Neural cell (in vitro differentiated cells): ENCODE measurements around the gene ATAD1. TPM values are rescaled to one million over a fixed set of nuclear protein-coding genes. Genes with fewer than 3 reads are reported as not detected.

Experiments
- H2AFZ ChIP-seq: fragments of 200-600, 300-800 bp; sonication (generic), shearing (Covaris generic); 2 replicates; pipeline ENCODE4 v1.6.0; 2014; ENCODE audit warnings: low read depth, mild to moderate bottlenecking, antibody characterized with exemption, low read length, moderate library complexity
- H3F3A ChIP-seq: fragments of 200-600 bp; shearing (Covaris generic); 2 replicates; pipeline ENCODE4 v1.6.1; 2016; ENCODE audit warnings: mild to moderate bottlenecking, moderate library complexity, mixed read lengths, antibody characterized with exemption, low read length; ENCODE audit not compliant: insufficient read depth, poor library complexity, severe bottlenecking
- H3K27ac ChIP-seq: fragments of 200-600, 300-800 bp; sonication (generic), shearing (Covaris generic); 2 replicates; pipeline ENCODE4 v1.5.1; 2014; ENCODE audit warnings: mild to moderate bottlenecking, low read length, moderate library complexity
- H3K27me3 ChIP-seq: fragments of 300-800, 200-600 bp; sonication (generic), shearing (Covaris generic); 2 replicates; pipeline ENCODE4 v1.6.0; 2014; ENCODE audit warnings: mild to moderate bottlenecking, low read depth, low read length, moderate library complexity; ENCODE audit not compliant: insufficient read depth
- H3K36me3 ChIP-seq: fragments of 300-800, 200-600 bp; sonication (generic), shearing (Covaris generic); 2 replicates; pipeline ENCODE4 v1.5.1; 2014; ENCODE audit warnings: mild to moderate bottlenecking, antibody characterized with exemption, low read length, moderate library complexity; ENCODE audit not compliant: insufficient read depth
- H3K4me2 ChIP-seq: fragments of 300-800, 200-600 bp; sonication (generic), shearing (Covaris generic); 2 replicates; pipeline ENCODE4 v1.6.0; 2014; ENCODE audit warnings: mild to moderate bottlenecking, low read length
- H3K4me3 ChIP-seq: fragments of 300-800, 200-600 bp; sonication (generic), shearing (Covaris generic); 2 replicates; pipeline ENCODE4 v1.5.1; 2014; ENCODE audit warnings: mild to moderate bottlenecking, low read length, moderate library complexity
- H3K79me2 ChIP-seq: fragments of 200-600 bp; shearing (Covaris generic); replicated peaks from 2 replicates; pipeline ENCODE4 v1.6.0; 2014; ENCODE audit warnings: mild to moderate bottlenecking, low read length, moderate library complexity; ENCODE audit not compliant: insufficient read depth
- H3K9ac ChIP-seq: fragments of 300-800, 200-600 bp; sonication (generic), shearing (Covaris generic); 2 replicates; pipeline ENCODE4 v1.6.1; 2016; ENCODE audit warnings: mild to moderate bottlenecking, low read length, mixed read lengths
- H3K9me2 ChIP-seq: fragments of 200-600 bp; shearing (Covaris generic); 2 replicates; pipeline ENCODE4 v1.6.1; 2016; ENCODE audit warnings: mild to moderate bottlenecking, low read length, mixed read lengths; ENCODE audit not compliant: insufficient read depth
- H3K9me3 ChIP-seq: fragments of 200-600, 300-800 bp; sonication (generic), shearing (Covaris generic); 2 replicates; pipeline ENCODE4 v1.6.1; 2016; ENCODE audit warnings: mild to moderate bottlenecking, mixed run types, low read length, moderate library complexity, mixed read lengths
- H4K20me1 ChIP-seq: fragments of 200-600 bp; shearing (Covaris generic); 2 replicates; pipeline ENCODE4 v1.6.1; 2016; ENCODE audit warnings: mild to moderate bottlenecking, mixed run types; ENCODE audit not compliant: insufficient read depth
- EP300 ChIP-seq: fragments of 450-650 bp; conservative IDR thresholded peaks from 2 replicates; pipeline ENCODE4 v1.6.1; 2014; ENCODE audit warnings: antibody characterized with exemption, mild to moderate bottlenecking, moderate library complexity; ENCODE audit not compliant: poor library complexity, severe bottlenecking
- EZH2 ChIP-seq: fragments of 200-600, 300-800 bp; shearing (Covaris generic), sonication (generic); IDR thresholded peaks from 2 replicates; pipeline ENCODE4 v1.6.1; 2014; ENCODE audit warnings: antibody characterized with exemption, low read length, borderline replicate concordance, mild to moderate bottlenecking; ENCODE audit not compliant: insufficient read depth, poor library complexity, severe bottlenecking
- MXI1 ChIP-seq: fragments of 450-650 bp; conservative IDR thresholded peaks from 2 replicates; pipeline ENCODE4 v1.6.1; 2014; ENCODE audit warnings: antibody characterized with exemption, mild to moderate bottlenecking; ENCODE audit not compliant: poor library complexity, severe bottlenecking
- POLR2AphosphoS5 ChIP-seq: IDR thresholded peaks from 2 replicates; pipeline ENCODE4 v1.6.1; 2012
- RAD21 ChIP-seq: fragments of 450-650 bp; conservative IDR thresholded peaks from 2 replicates; pipeline ENCODE4 v1.6.1; 2014; ENCODE audit warnings: antibody characterized with exemption, mild to moderate bottlenecking, moderate library complexity
- SMC3 ChIP-seq: fragments of 450-650 bp; conservative IDR thresholded peaks from 2 replicates; pipeline ENCODE4 v1.6.1; 2014; ENCODE audit warnings: antibody characterized with exemption, mild to moderate bottlenecking, moderate library complexity; ENCODE audit not compliant: poor library complexity
- TAF1 ChIP-seq: IDR thresholded peaks from 2 replicates; pipeline ENCODE4 v1.6.1; 2012; ENCODE audit warnings: low read depth
- polyA plus RNA-seq: library from polyadenylated mRNA; depleted of rRNA; stranded (reverse); fragments of >200 nt; gene quantifications from 2 replicates; pipeline ENCODE4 v1.2.3, GENCODE V29; 2014
- TF ChIP-seq, protein P1 (sequence below): fragments of 450-650 bp; IDR thresholded peaks from 2 replicates; pipeline ENCODE4 v1.5.1; 2014; ENCODE audit warnings: antibody characterized with exemption, mild to moderate bottlenecking, moderate library complexity; ENCODE audit not compliant: poor library complexity, severe bottlenecking
- TF ChIP-seq, protein P2 (sequence below): IDR thresholded peaks from 2 replicates; pipeline ENCODE4 v1.6.1; 2012; ENCODE audit warnings: borderline replicate concordance

Gene ATAD1
- polyA plus RNA-seq, 1 donor from 2014 or later, result 165 TPM

DNA sequence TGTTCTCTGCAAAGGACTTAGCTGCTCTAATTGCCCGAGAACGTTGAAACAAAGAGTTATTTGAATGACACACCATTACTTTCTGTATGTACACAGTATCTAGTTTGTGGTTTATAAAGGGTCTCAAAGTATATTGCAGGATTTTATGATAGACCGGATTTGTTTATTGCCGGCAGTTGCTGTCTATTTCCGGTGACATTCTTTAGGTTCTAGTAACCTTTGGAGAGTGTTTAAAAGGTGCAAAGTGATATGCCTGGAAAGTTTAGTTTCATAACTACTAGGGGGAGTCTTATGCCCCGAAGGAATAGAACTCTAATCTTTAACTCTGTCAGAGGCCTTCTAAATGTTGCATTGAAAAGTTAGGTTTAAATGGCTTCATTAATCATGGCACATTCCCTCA, 94.5 kb downstream of the ATAD1 start:
- no peaks in the 10 kb centered on the region for H3F3A ChIP-seq
- H2AFZ ChIP-seq, result no peak overlapping the region
- H3K9me2 ChIP-seq, result no peaks in the 10 kb centered on the region
- H3K9me3 ChIP-seq, result no peaks in the 10 kb centered on the region
- no peak overlapping the region for H3K9ac ChIP-seq
- no peak overlapping the region for H3K4me3 ChIP-seq
- no peak overlapping the region for H3K4me2 ChIP-seq
- no peaks in the 10 kb centered on the region for H4K20me1 ChIP-seq
- H3K27me3 ChIP-seq, result no peaks in the 10 kb centered on the region
- H3K79me2 ChIP-seq, result no peaks in the 10 kb centered on the region
- no peaks in the 10 kb centered on the region for H3K36me3 ChIP-seq
- TF ChIP-seq, protein P1, sequence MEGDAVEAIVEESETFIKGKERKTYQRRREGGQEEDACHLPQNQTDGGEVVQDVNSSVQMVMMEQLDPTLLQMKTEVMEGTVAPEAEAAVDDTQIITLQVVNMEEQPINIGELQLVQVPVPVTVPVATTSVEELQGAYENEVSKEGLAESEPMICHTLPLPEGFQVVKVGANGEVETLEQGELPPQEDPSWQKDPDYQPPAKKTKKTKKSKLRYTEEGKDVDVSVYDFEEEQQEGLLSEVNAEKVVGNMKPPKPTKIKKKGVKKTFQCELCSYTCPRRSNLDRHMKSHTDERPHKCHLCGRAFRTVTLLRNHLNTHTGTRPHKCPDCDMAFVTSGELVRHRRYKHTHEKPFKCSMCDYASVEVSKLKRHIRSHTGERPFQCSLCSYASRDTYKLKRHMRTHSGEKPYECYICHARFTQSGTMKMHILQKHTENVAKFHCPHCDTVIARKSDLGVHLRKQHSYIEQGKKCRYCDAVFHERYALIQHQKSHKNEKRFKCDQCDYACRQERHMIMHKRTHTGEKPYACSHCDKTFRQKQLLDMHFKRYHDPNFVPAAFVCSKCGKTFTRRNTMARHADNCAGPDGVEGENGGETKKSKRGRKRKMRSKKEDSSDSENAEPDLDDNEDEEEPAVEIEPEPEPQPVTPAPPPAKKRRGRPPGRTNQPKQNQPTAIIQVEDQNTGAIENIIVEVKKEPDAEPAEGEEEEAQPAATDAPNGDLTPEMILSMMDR, result no peak
- TF ChIP-seq, protein P2, sequence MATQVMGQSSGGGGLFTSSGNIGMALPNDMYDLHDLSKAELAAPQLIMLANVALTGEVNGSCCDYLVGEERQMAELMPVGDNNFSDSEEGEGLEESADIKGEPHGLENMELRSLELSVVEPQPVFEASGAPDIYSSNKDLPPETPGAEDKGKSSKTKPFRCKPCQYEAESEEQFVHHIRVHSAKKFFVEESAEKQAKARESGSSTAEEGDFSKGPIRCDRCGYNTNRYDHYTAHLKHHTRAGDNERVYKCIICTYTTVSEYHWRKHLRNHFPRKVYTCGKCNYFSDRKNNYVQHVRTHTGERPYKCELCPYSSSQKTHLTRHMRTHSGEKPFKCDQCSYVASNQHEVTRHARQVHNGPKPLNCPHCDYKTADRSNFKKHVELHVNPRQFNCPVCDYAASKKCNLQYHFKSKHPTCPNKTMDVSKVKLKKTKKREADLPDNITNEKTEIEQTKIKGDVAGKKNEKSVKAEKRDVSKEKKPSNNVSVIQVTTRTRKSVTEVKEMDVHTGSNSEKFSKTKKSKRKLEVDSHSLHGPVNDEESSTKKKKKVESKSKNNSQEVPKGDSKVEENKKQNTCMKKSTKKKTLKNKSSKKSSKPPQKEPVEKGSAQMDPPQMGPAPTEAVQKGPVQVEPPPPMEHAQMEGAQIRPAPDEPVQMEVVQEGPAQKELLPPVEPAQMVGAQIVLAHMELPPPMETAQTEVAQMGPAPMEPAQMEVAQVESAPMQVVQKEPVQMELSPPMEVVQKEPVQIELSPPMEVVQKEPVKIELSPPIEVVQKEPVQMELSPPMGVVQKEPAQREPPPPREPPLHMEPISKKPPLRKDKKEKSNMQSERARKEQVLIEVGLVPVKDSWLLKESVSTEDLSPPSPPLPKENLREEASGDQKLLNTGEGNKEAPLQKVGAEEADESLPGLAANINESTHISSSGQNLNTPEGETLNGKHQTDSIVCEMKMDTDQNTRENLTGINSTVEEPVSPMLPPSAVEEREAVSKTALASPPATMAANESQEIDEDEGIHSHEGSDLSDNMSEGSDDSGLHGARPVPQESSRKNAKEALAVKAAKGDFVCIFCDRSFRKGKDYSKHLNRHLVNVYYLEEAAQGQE, result no peak
- no peak overlapping the region for H3K27ac ChIP-seq

DNA sequence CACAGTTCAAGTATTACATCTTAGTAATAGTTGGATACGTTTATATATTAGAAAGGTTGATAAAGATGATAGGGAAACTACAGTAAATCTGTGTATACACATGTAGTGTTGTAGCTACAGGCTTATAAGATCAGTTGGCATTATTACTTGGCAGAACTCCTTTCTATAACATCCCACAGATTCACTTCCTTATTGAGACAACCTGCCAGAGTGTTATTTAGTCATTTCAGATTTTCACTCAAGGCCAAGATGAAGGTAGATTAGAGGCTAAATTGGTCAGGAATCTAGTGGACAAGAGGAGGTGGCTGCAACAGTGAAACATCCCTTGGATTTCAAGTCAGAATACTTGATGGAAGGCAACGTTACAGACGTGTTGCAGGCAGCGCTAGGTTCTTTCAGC, 95.3 kb downstream of the ATAD1 start:
- Histone ChIP-seq H3F3A (no peaks in the 10 kb centered on the region), H3K27me3 (no peaks in the 10 kb centered on the region), H3K27ac (no peak overlapping the region), H3K79me2 (no peaks in the 10 kb centered on the region), H3K9me3 (no peaks in the 10 kb centered on the region), H2AFZ (no peak overlapping the region), H3K4me2 (no peak overlapping the region), H3K9me2 (no peaks in the 10 kb centered on the region), H3K4me3 (no peak overlapping the region), H3K36me3 (no peaks in the 10 kb centered on the region), H3K9ac (no peak overlapping the region), H4K20me1 (no peaks in the 10 kb centered on the region)
- TF ChIP-seq POLR2AphosphoS5 (no peak), TAF1 (no peak)

DNA sequence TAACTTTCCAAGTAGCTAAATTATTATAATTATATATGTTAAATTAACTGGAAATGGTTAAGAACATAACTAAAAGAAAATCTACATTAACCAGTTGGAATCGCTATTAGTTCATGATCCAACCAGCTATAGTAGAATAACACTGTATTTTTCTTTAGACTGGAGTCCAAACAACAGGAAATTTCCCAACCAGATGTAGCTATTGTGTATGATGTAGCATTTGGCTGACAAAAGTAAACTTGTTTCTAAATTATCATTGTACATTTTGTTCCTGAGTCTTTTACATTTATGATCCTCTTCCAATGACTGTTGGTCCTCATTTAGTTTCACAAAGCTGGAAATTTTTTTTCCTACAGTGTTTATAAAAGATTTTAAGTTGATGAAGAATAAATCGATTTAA, 96.2 kb downstream of the ATAD1 start:
- H3F3A ChIP-seq, result no peaks in the 10 kb centered on the region
- no peak overlapping the region for H2AFZ ChIP-seq
- no peaks in the 10 kb centered on the region for H3K9me2 ChIP-seq
- no peaks in the 10 kb centered on the region for H3K79me2 ChIP-seq
- no peak overlapping the region for H3K4me2 ChIP-seq
- TF ChIP-seq RAD21 (no peak), EZH2 (no peak), EP300 (no peak), TAF1 (no peak), SMC3 (no peak), MXI1 (no peak), POLR2AphosphoS5 (no peak)
- TF ChIP-seq, protein P1, result no peak
- TF ChIP-seq, protein P2, result no peak
- H3K9me3 ChIP-seq, result no peaks in the 10 kb centered on the region
- no peaks in the 10 kb centered on the region for H3K27me3 ChIP-seq
- H3K4me3 ChIP-seq, result no peak overlapping the region
- no peaks in the 10 kb centered on the region for H4K20me1 ChIP-seq
- H3K9ac ChIP-seq, result no peak overlapping the region
- H3K27ac ChIP-seq, result no peak overlapping the region
- H3K36me3 ChIP-seq, result no peaks in the 10 kb centered on the region
